Osteocyte (in vitro differentiated cells): ENCODE data around the gene KCNJ1. TPM values are rescaled to one million over a fixed set of nuclear protein-coding genes. Genes with fewer than 3 reads are reported as not detected.

Source experiments
- DNase-seq: peaks from one replicate; pipeline ENCODE4 v3.0.0; 2021; ENCODE audit warnings: mixed read lengths; ENCODE audit not compliant: unreplicated experiment; ENCODE audit errors: extremely low spot score
- H3K27ac Mint-ChIP-seq: one replicate; pipeline ENCODE4 v1.8.0; 2021; ENCODE audit warnings: mild to moderate bottlenecking, mixed read lengths; ENCODE audit not compliant: unreplicated experiment
- H3K27me3 Mint-ChIP-seq: one replicate; pipeline ENCODE4 v1.8.0; 2021; ENCODE audit warnings: mixed read lengths; ENCODE audit not compliant: unreplicated experiment
- H3K36me3 Mint-ChIP-seq: one replicate; pipeline ENCODE4 v1.8.0; 2021; ENCODE audit warnings: mixed read lengths; ENCODE audit not compliant: unreplicated experiment
- H3K4me1 Mint-ChIP-seq: one replicate; pipeline ENCODE4 v1.8.0; 2021; ENCODE audit warnings: mixed read lengths; ENCODE audit not compliant: unreplicated experiment
- H3K4me3 Mint-ChIP-seq: one replicate; pipeline ENCODE4 v1.8.0; 2021; ENCODE audit warnings: mild to moderate bottlenecking, moderate library complexity, mixed read lengths; ENCODE audit not compliant: unreplicated experiment
- H3K9me3 Mint-ChIP-seq: one replicate; pipeline ENCODE4 v1.8.0; 2021; ENCODE audit warnings: mixed read lengths; ENCODE audit not compliant: unreplicated experiment
- total RNA-seq: library from RNA; stranded (reverse); gene quantifications from 2 replicates; pipeline ENCODE4 v1.2.1, GENCODE V29; 2021
- TF ChIP-seq, protein P1 (sequence below): fragments of 200-600 bp; sonication (generic); IDR thresholded peaks from 2 replicates; pipeline ENCODE4 v1.5.0; 2021; ENCODE audit warnings: antibody characterized with exemption, mild to moderate bottlenecking, moderate library complexity

Gene KCNJ1
- total RNA-seq, 1 donor from 2014 or later, result not detected

DNA sequence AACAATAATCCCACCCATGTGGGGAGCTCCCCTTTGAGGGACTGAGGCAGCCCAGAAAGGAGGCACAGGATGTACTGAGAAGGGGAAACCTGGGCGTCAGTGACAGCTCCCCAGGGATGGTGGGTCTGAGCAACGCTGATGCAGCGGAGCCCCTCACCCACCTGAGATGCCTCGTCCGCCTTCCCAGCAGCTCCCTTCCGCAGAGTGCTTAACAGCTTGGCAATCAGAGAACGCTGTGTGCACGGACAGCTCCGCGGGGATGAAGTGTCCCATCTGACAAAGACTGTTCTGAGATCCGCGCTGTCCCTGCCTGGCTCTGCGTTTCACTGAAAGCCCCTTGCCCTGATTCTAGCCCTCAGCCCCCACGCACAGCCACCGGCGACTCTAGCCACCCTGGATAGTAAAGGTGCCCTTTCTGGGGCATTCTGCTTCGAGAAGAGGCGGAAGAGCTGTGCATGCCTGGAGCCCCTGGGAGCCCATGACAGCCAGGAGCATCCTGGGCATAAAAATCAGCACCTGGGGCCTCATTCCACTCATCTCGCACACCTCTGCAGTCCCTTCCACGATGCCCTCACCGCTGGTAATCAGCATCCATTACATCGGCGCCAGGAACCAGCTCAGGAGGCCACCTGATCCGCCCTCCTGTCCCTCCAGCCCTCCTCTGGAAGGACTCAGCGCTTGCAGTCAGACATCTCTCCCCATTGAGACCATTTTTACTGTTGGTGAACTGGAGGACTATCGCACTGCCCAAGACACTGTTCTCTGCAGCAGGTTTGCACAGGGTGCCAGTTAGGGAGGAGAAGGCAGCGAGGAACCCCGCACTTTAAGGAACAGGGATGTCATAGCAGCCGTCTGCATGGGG, 34.8 kb upstream of the KCNJ1 start:
- TF ChIP-seq, protein P1, sequence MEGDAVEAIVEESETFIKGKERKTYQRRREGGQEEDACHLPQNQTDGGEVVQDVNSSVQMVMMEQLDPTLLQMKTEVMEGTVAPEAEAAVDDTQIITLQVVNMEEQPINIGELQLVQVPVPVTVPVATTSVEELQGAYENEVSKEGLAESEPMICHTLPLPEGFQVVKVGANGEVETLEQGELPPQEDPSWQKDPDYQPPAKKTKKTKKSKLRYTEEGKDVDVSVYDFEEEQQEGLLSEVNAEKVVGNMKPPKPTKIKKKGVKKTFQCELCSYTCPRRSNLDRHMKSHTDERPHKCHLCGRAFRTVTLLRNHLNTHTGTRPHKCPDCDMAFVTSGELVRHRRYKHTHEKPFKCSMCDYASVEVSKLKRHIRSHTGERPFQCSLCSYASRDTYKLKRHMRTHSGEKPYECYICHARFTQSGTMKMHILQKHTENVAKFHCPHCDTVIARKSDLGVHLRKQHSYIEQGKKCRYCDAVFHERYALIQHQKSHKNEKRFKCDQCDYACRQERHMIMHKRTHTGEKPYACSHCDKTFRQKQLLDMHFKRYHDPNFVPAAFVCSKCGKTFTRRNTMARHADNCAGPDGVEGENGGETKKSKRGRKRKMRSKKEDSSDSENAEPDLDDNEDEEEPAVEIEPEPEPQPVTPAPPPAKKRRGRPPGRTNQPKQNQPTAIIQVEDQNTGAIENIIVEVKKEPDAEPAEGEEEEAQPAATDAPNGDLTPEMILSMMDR, result no peak
- H3K4me1 Mint-ChIP-seq, result peaks cover 16% of the 10 kb centered on the region
- DNase-seq, result no peak
- no peak overlapping the region for H3K27ac Mint-ChIP-seq
- no peaks in the 10 kb centered on the region for H3K36me3 Mint-ChIP-seq
- H3K9me3 Mint-ChIP-seq, result no peaks in the 10 kb centered on the region
- no peak overlapping the region for H3K4me3 Mint-ChIP-seq
- H3K27me3 Mint-ChIP-seq, result peaks cover 37% of the 10 kb centered on the region

- H3K27ac Mint-ChIP-seq, result no peak overlapping the region
- no peaks in the 10 kb centered on the region for H3K36me3 Mint-ChIP-seq
- H3K9me3 Mint-ChIP-seq, result no peaks in the 10 kb centered on the region
- DNase-seq, result no peak
- H3K4me3 Mint-ChIP-seq, result no peak overlapping the region
- H3K4me1 Mint-ChIP-seq, result peaks cover 16% of the 10 kb centered on the region
- peaks cover 39% of the 10 kb centered on the region for H3K27me3 Mint-ChIP-seq
- TF ChIP-seq, protein P1, result no peak
Measured at GRCh38 chr11:128900468-128900867, 33.4 kb upstream of the KCNJ1 start.

- peaks cover 40% of the 10 kb centered on the region for H3K27me3 Mint-ChIP-seq
- H3K4me3 Mint-ChIP-seq, result no peak overlapping the region
- H3K9me3 Mint-ChIP-seq, result no peaks in the 10 kb centered on the region
- TF ChIP-seq, protein P1, result no peak
- peaks cover 8% of the 10 kb centered on the region for H3K4me1 Mint-ChIP-seq
- H3K27ac Mint-ChIP-seq, result no peak overlapping the region
- DNase-seq, result no peak
- no peaks in the 10 kb centered on the region for H3K36me3 Mint-ChIP-seq
Measured at GRCh38 chr11:128898580-128899344, 31.7 kb upstream of the KCNJ1 start.

DNA sequence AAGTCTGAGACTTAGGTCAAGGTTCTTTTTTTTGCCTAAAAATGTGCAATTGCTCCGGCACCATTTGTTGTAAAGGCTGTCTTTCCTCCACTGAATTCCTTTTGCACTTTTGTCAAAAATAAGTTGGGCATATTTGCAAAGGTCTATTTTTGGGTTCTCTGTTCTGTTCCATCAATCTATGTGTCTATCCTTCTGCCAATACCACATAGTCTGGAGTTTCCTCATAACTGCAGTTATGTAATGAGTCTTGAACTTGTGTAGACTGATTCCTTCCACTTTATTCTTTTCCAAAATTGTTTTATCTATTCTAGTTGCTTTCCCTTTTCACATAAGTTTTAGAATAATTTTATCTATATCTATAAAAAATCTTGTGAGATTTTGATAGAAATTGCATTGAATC, 30.7 kb upstream of the KCNJ1 start:
- Mint-ChIP-seq H3K4me3 (no peak overlapping the region), H3K9me3 (no peaks in the 10 kb centered on the region), H3K36me3 (no peaks in the 10 kb centered on the region), H3K27ac (no peak overlapping the region), H3K27me3 (peaks cover 42% of the 10 kb centered on the region), H3K4me1 (peaks cover 3% of the 10 kb centered on the region)
- DNase-seq, result no peak
- TF ChIP-seq, protein P1, result no peak

GRCh38 chr11:128896356-128896755, 29.3 kb upstream of the KCNJ1 start:
- Mint-ChIP-seq H3K9me3 (no peaks in the 10 kb centered on the region), H3K36me3 (no peaks in the 10 kb centered on the region), H3K4me3 (no peak overlapping the region), H3K27ac (no peak overlapping the region), H3K4me1 (peaks cover 3% of the 10 kb centered on the region), H3K27me3 (peaks cover 39% of the 10 kb centered on the region)
- DNase-seq, result no peak
- TF ChIP-seq, protein P1, result no peak
